HG03378 (cell line): ENCODE results near the gene SEH1L.

Experiments
- ATAC-seq: cut with Tn5 transposase; IDR thresholded peaks from one replicate; pipeline ENCODE4 v1.9.1; 2021; ENCODE audit warnings: mild to moderate bottlenecking, moderate library complexity; ENCODE audit not compliant: unreplicated experiment

Gene SEH1L

DNA sequence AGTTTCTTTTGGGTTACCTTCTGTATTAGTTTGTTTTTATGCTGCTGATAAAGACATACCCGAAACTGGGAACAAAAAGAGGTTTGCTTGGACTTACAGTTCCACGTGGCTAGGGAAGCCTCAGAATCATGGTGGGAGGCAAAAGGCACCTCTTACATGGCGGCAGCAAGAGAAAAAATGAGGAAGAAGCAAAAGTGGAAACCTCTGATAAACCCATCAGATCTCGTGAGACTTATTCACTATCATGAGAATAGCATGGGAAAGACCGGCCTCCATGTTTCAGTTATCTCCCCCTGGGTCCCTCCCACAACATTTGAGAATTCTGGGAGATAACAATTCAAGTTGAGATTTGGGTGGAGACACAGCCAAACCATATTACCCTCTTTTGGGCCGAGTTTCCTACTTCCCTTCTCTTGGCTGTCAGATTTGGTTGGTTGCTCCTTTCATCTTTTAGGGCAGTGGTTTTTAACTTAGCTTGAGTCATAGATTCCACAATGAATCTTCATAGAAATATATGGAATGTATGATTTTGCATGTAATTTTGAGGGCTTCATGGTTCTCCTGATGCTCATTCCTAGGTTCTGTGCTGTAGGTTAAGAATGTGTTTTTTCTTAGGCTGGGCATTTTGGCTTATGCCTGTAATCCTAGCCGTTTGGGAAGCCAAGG is 87.6 kb downstream of the SEH1L start:
- ATAC-seq = no peak

DNA sequence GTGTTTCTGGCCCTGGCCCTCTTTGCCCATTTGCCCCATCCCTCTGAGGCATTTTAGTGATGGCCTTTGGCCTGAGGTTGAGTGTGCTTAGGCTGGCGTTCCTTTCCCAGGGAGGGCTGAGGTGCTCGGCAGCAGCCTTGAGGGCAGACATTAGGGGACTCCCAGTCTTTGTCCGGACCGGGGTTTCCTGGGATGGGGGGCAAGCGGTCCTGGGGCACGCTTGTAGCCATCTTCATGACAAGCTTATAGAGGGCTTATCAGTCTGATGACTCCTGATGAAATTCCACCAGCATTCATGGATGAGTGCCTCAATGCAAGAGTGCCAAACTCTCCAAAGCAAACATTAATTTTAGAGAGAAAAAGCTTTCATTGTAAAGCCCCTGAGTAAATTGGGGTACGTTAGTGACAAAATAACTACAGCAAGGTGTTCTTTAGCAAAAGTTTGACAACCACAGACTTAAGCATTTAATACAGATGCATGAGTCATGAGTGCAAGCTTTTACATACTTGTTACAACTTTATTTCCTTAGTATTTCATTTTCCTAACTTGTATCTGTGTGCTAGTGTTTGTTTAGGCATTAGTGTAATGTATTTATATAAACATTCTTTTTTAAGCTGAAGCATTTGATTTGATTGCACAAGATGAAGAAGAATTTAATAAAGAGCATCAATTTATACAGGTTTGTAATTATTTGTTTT is 89.0 kb downstream of the SEH1L start:
- ATAC-seq = no peak
